Astrocyte (in vitro differentiated cells and primary cell): ENCODE measurements around the gene SSH2. TPM values are rescaled to one million over a fixed set of nuclear protein-coding genes. Genes with fewer than 3 reads are reported as not detected.
"Not testable (repeated sequence)": the region's sequence is repeated elsewhere in the genome, so short reads cannot be mapped to it uniquely, and the experiment has no call there.

Source experiments
- DNase-seq: peaks from one replicate; pipeline ENCODE4 v3.0.0-alpha.2; 2010; ENCODE audit warnings: low read depth
- FAIRE-seq: peaks from 2 replicates; lab custom pipeline; 2011; peaks lifted over from hg19 to GRCh38; lab: Jason Lieb, UNC
- H2AFZ ChIP-seq: 2 replicates; pipeline ENCODE4 v1.6.0; 2012; ENCODE audit warnings: low read depth, low read length, inconsistent platforms
- H3K27ac ChIP-seq: 2 replicates; pipeline ENCODE4 v1.5.1; 2011; ENCODE audit warnings: low read depth, low read length, inconsistent platforms
- H3K27me3 ChIP-seq: 2 replicates; pipeline ENCODE4 v1.6.0; 2011; ENCODE audit warnings: low read length, inconsistent platforms; ENCODE audit not compliant: insufficient read depth
- H3K36me3 ChIP-seq: 2 replicates; pipeline ENCODE4 v1.5.1; 2011; ENCODE audit warnings: low read length, inconsistent platforms; ENCODE audit not compliant: insufficient read depth
- H3K4me1 ChIP-seq: 2 replicates; pipeline ENCODE4 v1.5.1; 2011; ENCODE audit warnings: low read length, inconsistent platforms; ENCODE audit not compliant: insufficient read depth
- H3K4me2 ChIP-seq: 2 replicates; pipeline ENCODE4 v1.6.0; 2012; ENCODE audit warnings: low read length, inconsistent platforms
- H3K4me3 ChIP-seq: 2 replicates; pipeline ENCODE4 v1.5.1; 2011; ENCODE audit warnings: low read depth, mild to moderate bottlenecking, low read length, inconsistent platforms; ENCODE audit not compliant: insufficient read depth
- H3K79me2 ChIP-seq: 2 replicates; pipeline ENCODE4 v1.6.0; 2012; ENCODE audit warnings: mild to moderate bottlenecking, low read length, inconsistent platforms; ENCODE audit not compliant: insufficient read depth
- H3K9ac ChIP-seq: 2 replicates; pipeline ENCODE4 v1.6.0; 2012; ENCODE audit warnings: mild to moderate bottlenecking, low read length, inconsistent platforms
- H3K9me3 ChIP-seq: 2 replicates; pipeline ENCODE4 v1.5.1; 2012; ENCODE audit warnings: low read depth, mild to moderate bottlenecking, low read length, inconsistent platforms; ENCODE audit not compliant: insufficient read depth
- H4K20me1 ChIP-seq: 2 replicates; pipeline ENCODE4 v1.6.0; 2012; ENCODE audit warnings: low read length, inconsistent platforms; ENCODE audit not compliant: insufficient read depth
- H3K27ac Mint-ChIP-seq: one replicate; pipeline ENCODE4 v1.8.0; 2021; ENCODE audit warnings: mild to moderate bottlenecking, mixed read lengths; ENCODE audit not compliant: unreplicated experiment
- H3K27me3 Mint-ChIP-seq: one replicate; pipeline ENCODE4 v1.8.0; 2021; ENCODE audit warnings: low read depth, mixed read lengths; ENCODE audit not compliant: unreplicated experiment
- H3K36me3 Mint-ChIP-seq: one replicate; pipeline ENCODE4 v1.8.0; 2021; ENCODE audit warnings: low read depth, mixed read lengths; ENCODE audit not compliant: unreplicated experiment
- H3K4me1 Mint-ChIP-seq: one replicate; pipeline ENCODE4 v1.8.0; 2021; ENCODE audit warnings: low read depth, mixed read lengths; ENCODE audit not compliant: unreplicated experiment
- H3K4me3 Mint-ChIP-seq: one replicate; pipeline ENCODE4 v1.8.0; 2021; ENCODE audit warnings: mild to moderate bottlenecking, moderate library complexity, mixed read lengths; ENCODE audit not compliant: unreplicated experiment
- H3K9me3 Mint-ChIP-seq: one replicate; pipeline ENCODE4 v1.8.0; 2021; ENCODE audit warnings: mild to moderate bottlenecking, mixed read lengths; ENCODE audit not compliant: unreplicated experiment
- CTCF ChIP-seq: IDR thresholded peaks from 2 replicates; pipeline ENCODE4 v1.5.1; 2011; ENCODE audit warnings: low read depth, mild to moderate bottlenecking, inconsistent platforms, low read length, moderate library complexity; ENCODE audit not compliant: insufficient read depth
- EZH2 ChIP-seq: IDR thresholded peaks from 2 replicates; pipeline ENCODE4 v1.6.1; 2012; ENCODE audit warnings: mild to moderate bottlenecking, low read length, inconsistent platforms; ENCODE audit not compliant: insufficient read depth
- total RNA-seq: library from RNA; stranded (reverse); gene quantifications from 2 replicates; pipeline ENCODE4 v1.2.1, GENCODE V29; 2021

Gene SSH2
- total RNA-seq, 1 donor from 2014 or later: 31.1 TPM

GRCh38 chr17:29866746-29867404 is 63.2 kb downstream of the SSH2 start:
- H3K4me1 ChIP-seq: no peaks in the 10 kb centered on the region
- Mint-ChIP-seq H3K27me3 (no peaks in the 10 kb centered on the region), H3K36me3 (no peaks in the 10 kb centered on the region), H3K9me3 (no peaks in the 10 kb centered on the region), H3K4me3 (no peak overlapping the region), H3K27ac (no peak overlapping the region), H3K4me1 (peaks cover 10% of the 10 kb centered on the region)
- no peak for TF ChIP-seq CTCF
- no peak for TF ChIP-seq EZH2
- no peak overlapping the region for H3K4me2 ChIP-seq
- H3K27me3 ChIP-seq: no peaks in the 10 kb centered on the region
- H3K27ac ChIP-seq: no peak overlapping the region
- no peaks in the 10 kb centered on the region for H3K9me3 ChIP-seq
- DNase-seq (no peak), FAIRE-seq (no peak)
- peaks cover 43% of the 10 kb centered on the region for H3K79me2 ChIP-seq
- peaks cover 55% of the 10 kb centered on the region for H4K20me1 ChIP-seq
- no peak overlapping the region for H2AFZ ChIP-seq
- H3K4me3 ChIP-seq: no peak overlapping the region
- no peaks in the 10 kb centered on the region for H3K36me3 ChIP-seq
- no peak overlapping the region for H3K9ac ChIP-seq

- no peaks in the 10 kb centered on the region for H3K9me3 ChIP-seq
Measured at GRCh38 chr17:29864615-29865014, 65.4 kb downstream of the SSH2 start.

GRCh38 chr17:29864123-29864522 is 65.9 kb downstream of the SSH2 start:
- H3K27me3 ChIP-seq, H3K27ac Mint-ChIP-seq, H3K4me3 Mint-ChIP-seq, H3K36me3 ChIP-seq, H3K4me1 Mint-ChIP-seq, H3K4me1 ChIP-seq, H3K27me3 Mint-ChIP-seq, H3K4me2 ChIP-seq, DNase-seq, FAIRE-seq, H3K9ac ChIP-seq, H2AFZ ChIP-seq, H3K27ac ChIP-seq, H3K9me3 ChIP-seq, H3K4me3 ChIP-seq, H3K9me3 Mint-ChIP-seq, H3K36me3 Mint-ChIP-seq: not testable (repeated sequence)
- peaks cover 41% of the 10 kb centered on the region for H4K20me1 ChIP-seq
- peaks cover 30% of the 10 kb centered on the region for H3K79me2 ChIP-seq

More at GRCh38 chr17:29864615-29865014, 65.4 kb downstream of the SSH2 start:
- Histone ChIP-seq H3K9ac (no peak overlapping the region), H3K79me2 (peaks cover 34% of the 10 kb centered on the region), H3K4me2 (no peak overlapping the region), H4K20me1 (peaks cover 46% of the 10 kb centered on the region), H3K36me3 (no peaks in the 10 kb centered on the region), H3K4me3 (no peak overlapping the region), H2AFZ (no peak overlapping the region), H3K27me3 (no peaks in the 10 kb centered on the region), H3K4me1 (no peaks in the 10 kb centered on the region), H3K27ac (no peak overlapping the region)
- Mint-ChIP-seq H3K36me3 (no peaks in the 10 kb centered on the region), H3K27me3 (no peaks in the 10 kb centered on the region), H3K27ac (no peak overlapping the region), H3K4me3 (no peak overlapping the region), H3K9me3 (no peaks in the 10 kb centered on the region), H3K4me1 (peaks cover 6% of the 10 kb centered on the region)
- TF ChIP-seq EZH2 (no peak), CTCF (no peak)
- FAIRE-seq (no peak), DNase-seq (no peak)
